Panc1 (cell line): ENCODE data around the gene DEFB114. TPM values are rescaled to one million over a fixed set of nuclear protein-coding genes. Genes with fewer than 3 reads are reported as not detected.

Source experiments
- ATAC-seq: fragments of 200-7000 bp; cut with Tn5 transposase; 2 replicates; pipeline ENCODE4 v1.9.1; 2020; ENCODE audit warnings: mild to moderate bottlenecking, moderate library complexity
- BruUV-seq: library from RNA; stranded (reverse); fragments of 400-500 nt; replicated peaks from 2 replicates; lab custom pipeline; 2021; lab: Mats Ljungman, UMichigan
- CTCF ChIA-PET: fragments of 300-600 bp; sonication (Branson Sonifier 250); formaldehyde crosslinking; loops from one replicate; lab custom pipeline; 2022; ENCODE audit warnings: antibody characterized with exemption; lab: Charles Lee
- POLR2A ChIA-PET: fragments of 300-600 bp; sonication (Branson Sonifier 250); formaldehyde crosslinking; loops from one replicate; lab custom pipeline; 2022; ENCODE audit warnings: antibody characterized with exemption; lab: Charles Lee
- DNase-seq: peaks from one replicate; pipeline ENCODE4 v3.0.0-alpha.2; 2010; ENCODE audit warnings: low read depth, low spot score
- H3K27ac ChIP-seq: 2 replicates; pipeline ENCODE4 v1.5.1; 2011; ENCODE audit warnings: mild to moderate bottlenecking, low read length, inconsistent platforms
- H3K27me3 ChIP-seq: fragments of 200-500 bp; sonication (Bioruptor generic); 2 replicates; pipeline ENCODE4 v1.6.0; 2014; ENCODE audit warnings: low read length, inconsistent platforms; ENCODE audit not compliant: control insufficient read depth, insufficient read depth
- H3K36me3 ChIP-seq: fragments of 200-500 bp; sonication (Bioruptor generic); 2 replicates; pipeline ENCODE4 v1.5.1; 2014; ENCODE audit warnings: inconsistent platforms, mild to moderate bottlenecking, low read length, moderate library complexity; ENCODE audit not compliant: control insufficient read depth, insufficient read depth
- H3K4me1 ChIP-seq: 2 replicates; pipeline ENCODE4 v1.5.1; 2011; ENCODE audit warnings: inconsistent platforms, mild to moderate bottlenecking, low read length, moderate library complexity; ENCODE audit not compliant: control insufficient read depth, insufficient read depth
- H3K4me3 ChIP-seq, 2 experiments: 2 replicates each; pipeline ENCODE4 v1.5.1; 2011 to 2012; ENCODE audit warnings: low read depth in 2 of 2, low read length in 2 of 2, mild to moderate bottlenecking in 2 of 2, inconsistent platforms in 1 of 2, moderate library complexity in 1 of 2
- H3K9me3 ChIP-seq: fragments of 200-500 bp; sonication (Bioruptor generic); 2 replicates; pipeline ENCODE4 v1.5.1; 2014; ENCODE audit warnings: low read depth, mild to moderate bottlenecking, inconsistent platforms, low read length, moderate library complexity; ENCODE audit not compliant: control insufficient read depth, insufficient read depth
- CTCF ChIP-seq: fragments of 450-650 bp; IDR thresholded peaks from 2 replicates; pipeline ENCODE4 v1.5.1; 2017; ENCODE audit warnings: mild to moderate bottlenecking
- POLR2AphosphoS5 ChIP-seq: IDR thresholded peaks from 2 replicates; pipeline ENCODE4 v1.6.1; 2012; ENCODE audit warnings: mild to moderate bottlenecking, low read depth, low read length, moderate library complexity
- REST ChIP-seq, 2 experiments: IDR thresholded peaks; 2 replicates each; pipeline ENCODE4 v1.6.1; 2011 to 2012; ENCODE audit warnings: low read depth in 2 of 2, control low read depth in 1 of 2, low read length in 1 of 2, mild to moderate bottlenecking in 1 of 2, moderate library complexity in 1 of 2; ENCODE audit not compliant: insufficient read depth in 1 of 2
- SIN3A ChIP-seq: IDR thresholded peaks from 2 replicates; pipeline ENCODE4 v1.6.1; 2012; ENCODE audit warnings: low read depth, mild to moderate bottlenecking, low read length, moderate library complexity, borderline replicate concordance; ENCODE audit not compliant: insufficient read depth
- TCF7L2 ChIP-seq: IDR thresholded peaks from 2 replicates; pipeline ENCODE4 v1.6.1; 2011; ENCODE audit warnings: mild to moderate bottlenecking, low read depth, low read length, inconsistent platforms
- in situ Hi-C: cut with HindIII; loops from 2 replicates; pipeline ENCODE4 v1.10.0; 2016; ENCODE audit warnings: low sequenced_read_pairs, low pct_unique_long_range_greater_than_20kb
- intact Hi-C: fragments of 100-400 bp; cut with micrococcal nuclease; formaldehyde crosslinking; loops from one replicate; pipeline ENCODE4 v1.10.0; 2022; ENCODE audit not compliant: unreplicated experiment
- total RNA-seq: library from RNA; stranded (reverse); gene quantifications from one replicate; pipeline ENCODE4 v1.2.1, GENCODE V29; 2021; ENCODE audit not compliant: unreplicated experiment

Gene DEFB114
- total RNA-seq, 1 experiment from 2014 or later, result not detected

- TF ChIP-seq SIN3A, result no peak
- no peak for TF ChIP-seq TCF7L2
- TF ChIP-seq POLR2AphosphoS5, result no peak
- TF ChIP-seq REST (IDR thresholded peaks at IDR 0.05; ENCODE audit: insufficient read depth in 1 of 2, low read depth in 2 of 2, low read length in 1 of 2), result no peak
- no peak for TF ChIP-seq CTCF
- POLR2A ChIA-PET, result no interaction called here
- Histone ChIP-seq H3K27ac (no peak overlapping the region), H3K4me3 (no peak overlapping the region), H3K9me3 (no peaks in the 10 kb centered on the region), H3K27me3 (no peaks in the 10 kb centered on the region), H3K4me1 (no peaks in the 10 kb centered on the region), H3K36me3 (no peaks in the 10 kb centered on the region)
- BruUV-seq, result no TSS peak
- DNase-seq (no peak), ATAC-seq (no peak)
- CTCF ChIA-PET, result no interaction called here
- in situ Hi-C loops (no loop called here), intact Hi-C loops (no loop called here)
These were observed 28.6 kb downstream of the DEFB114 start for GRCh38 chr6:49935387-49935786.

- H3K27ac ChIP-seq, result no peak overlapping the region
- H3K4me1 ChIP-seq, result no peaks in the 10 kb centered on the region
- no TSS peak for BruUV-seq
- CTCF ChIA-PET, result no interaction called here
- intact Hi-C loops, result no loop called here
- no peak overlapping the region for H3K4me3 ChIP-seq
- in situ Hi-C loops, result no loop called here
- H3K36me3 ChIP-seq, result no peaks in the 10 kb centered on the region
- DNase-seq (no peak), ATAC-seq (no peak)
- POLR2A ChIA-PET, result no interaction called here
- no peaks in the 10 kb centered on the region for H3K9me3 ChIP-seq
- TF ChIP-seq TCF7L2, result no peak
- TF ChIP-seq CTCF, result no peak
- TF ChIP-seq POLR2AphosphoS5, result no peak
- TF ChIP-seq REST (IDR thresholded peaks at IDR 0.05; ENCODE audit: insufficient read depth in 1 of 2, low read depth in 2 of 2, low read length in 1 of 2), result no peak
- no peak for TF ChIP-seq SIN3A
- no peaks in the 10 kb centered on the region for H3K27me3 ChIP-seq
These were observed 29.2 kb downstream of the DEFB114 start for GRCh38 chr6:49934770-49935169.
